SU-DHL-6 (cell line): ENCODE data around the gene CAMKK2.
"Not testable (repeated sequence)": the region's sequence is repeated elsewhere in the genome, so short reads cannot be mapped to it uniquely, and the experiment has no call there.

Source experiments
- H2AFZ ChIP-seq: fragments of 200-600 bp; sonication (generic); 2 replicates; pipeline ENCODE4 v1.6.1; 2014; ENCODE audit warnings: low read depth, mild to moderate bottlenecking, moderate library complexity, mixed read lengths, antibody characterized with exemption, low read length; ENCODE audit not compliant: severe bottlenecking
- H3F3A ChIP-seq: fragments of 200-600 bp; shearing (Covaris generic); 2 replicates; pipeline ENCODE4 v1.6.0; 2016; ENCODE audit warnings: antibody characterized with exemption, mild to moderate bottlenecking; ENCODE audit not compliant: insufficient read depth
- H3K27ac ChIP-seq: fragments of 200-600 bp; sonication (generic); 2 replicates; pipeline ENCODE4 v1.5.1; 2016; ENCODE audit warnings: low read depth, mild to moderate bottlenecking, low read length, moderate library complexity, mixed read lengths
- H3K27me3 ChIP-seq: fragments of 200-600 bp; sonication (generic), shearing (Covaris generic); 2 replicates; pipeline ENCODE4 v1.6.0; 2014; ENCODE audit warnings: mild to moderate bottlenecking, low read length
- H3K36me3 ChIP-seq: fragments of 200-600 bp; sonication (generic); 2 replicates; pipeline ENCODE4 v1.6.1; 2014; ENCODE audit warnings: mild to moderate bottlenecking, low read length, mixed read lengths
- H3K4me2 ChIP-seq: fragments of 300-600, 200-600 bp; shearing (Covaris generic), sonication (generic); 2 replicates; pipeline ENCODE4 v1.6.0; 2014; ENCODE audit warnings: low read length, low read depth, mild to moderate bottlenecking; ENCODE audit not compliant: poor library complexity, severe bottlenecking
- H3K4me3 ChIP-seq: fragments of 200-600 bp; sonication (generic); 2 replicates; pipeline ENCODE4 v1.5.1; 2014; ENCODE audit warnings: antibody characterized with exemption, low read length, mild to moderate bottlenecking, mixed read lengths; ENCODE audit not compliant: insufficient read depth, poor library complexity, severe bottlenecking
- H3K79me2 ChIP-seq: fragments of 200-600 bp; sonication (generic); 2 replicates; pipeline ENCODE4 v1.6.1; 2014; ENCODE audit warnings: mild to moderate bottlenecking, low read length, moderate library complexity; ENCODE audit not compliant: insufficient read depth
- H3K9ac ChIP-seq: fragments of 200-600 bp; sonication (generic); 2 replicates; pipeline ENCODE4 v1.7.0; 2014; ENCODE audit warnings: mild to moderate bottlenecking, low read length
- H3K9me2 ChIP-seq: fragments of 200-600 bp; sonication (generic); replicated peaks from 2 replicates; pipeline ENCODE4 v1.6.1; 2014; ENCODE audit warnings: low read length; ENCODE audit not compliant: insufficient read depth
- H3K9me3 ChIP-seq: fragments of 200-600 bp; sonication (generic); 2 replicates; pipeline ENCODE4 v1.6.1; 2014; ENCODE audit warnings: low read length, mixed read lengths; ENCODE audit not compliant: insufficient read depth
- H4K20me1 ChIP-seq: fragments of 200-600 bp; sonication (generic); 2 replicates; pipeline ENCODE4 v1.6.1; 2014; ENCODE audit warnings: low read depth, mild to moderate bottlenecking, antibody characterized with exemption, low read length, moderate library complexity, mixed read lengths
- EZH2phosphoT487 ChIP-seq: fragments of 200-600 bp; sonication (generic), shearing (Covaris generic); conservative IDR thresholded peaks from 2 replicates; pipeline ENCODE4 v1.6.1; 2018; ENCODE audit warnings: mild to moderate bottlenecking, antibody characterized with exemption, low read length, moderate library complexity, mixed read lengths
- TF ChIP-seq, protein P1 (sequence below): fragments of 200-600 bp; sonication (generic); IDR thresholded peaks from one replicate; pipeline ENCODE4 v1.5.1; 2017; ENCODE audit warnings: antibody characterized with exemption, mild to moderate bottlenecking, low read length, moderate library complexity; ENCODE audit not compliant: insufficient read depth, poor library complexity, severe bottlenecking

Gene CAMKK2

DNA sequence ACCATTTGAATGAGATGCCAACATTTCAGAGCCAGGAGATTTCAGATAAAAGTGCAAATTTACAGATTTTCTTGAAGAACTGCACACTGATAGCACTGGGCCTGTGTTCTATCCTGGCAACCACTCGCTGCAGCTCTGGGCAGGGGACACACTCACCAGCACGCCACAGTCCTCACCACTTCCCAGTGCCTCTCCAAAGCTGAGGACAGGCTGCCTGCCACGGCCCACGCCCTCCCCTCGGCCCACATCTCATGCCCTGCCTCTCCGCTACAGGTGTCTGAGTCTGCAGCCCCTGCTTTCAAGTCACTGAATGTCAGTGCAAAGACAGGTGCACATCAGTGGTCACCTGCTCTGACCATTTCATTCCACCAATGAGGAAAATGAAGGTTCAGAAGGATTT lies 12.7 kb downstream of the CAMKK2 start:
- H3K4me2 ChIP-seq: no peak overlapping the region
- no peaks in the 10 kb centered on the region for H3K9me3 ChIP-seq
- H3K27me3 ChIP-seq: no peaks in the 10 kb centered on the region
- H4K20me1 ChIP-seq: no peaks in the 10 kb centered on the region
- no peak overlapping the region for H3K9ac ChIP-seq
- no peaks in the 10 kb centered on the region for H3K36me3 ChIP-seq
- no peaks in the 10 kb centered on the region for H3F3A ChIP-seq
- peaks cover 15% of the 10 kb centered on the region; the same call in 1 of the 2 replicates for H3K79me2 ChIP-seq
- no peak for TF ChIP-seq EZH2phosphoT487
- TF ChIP-seq, protein P1, sequence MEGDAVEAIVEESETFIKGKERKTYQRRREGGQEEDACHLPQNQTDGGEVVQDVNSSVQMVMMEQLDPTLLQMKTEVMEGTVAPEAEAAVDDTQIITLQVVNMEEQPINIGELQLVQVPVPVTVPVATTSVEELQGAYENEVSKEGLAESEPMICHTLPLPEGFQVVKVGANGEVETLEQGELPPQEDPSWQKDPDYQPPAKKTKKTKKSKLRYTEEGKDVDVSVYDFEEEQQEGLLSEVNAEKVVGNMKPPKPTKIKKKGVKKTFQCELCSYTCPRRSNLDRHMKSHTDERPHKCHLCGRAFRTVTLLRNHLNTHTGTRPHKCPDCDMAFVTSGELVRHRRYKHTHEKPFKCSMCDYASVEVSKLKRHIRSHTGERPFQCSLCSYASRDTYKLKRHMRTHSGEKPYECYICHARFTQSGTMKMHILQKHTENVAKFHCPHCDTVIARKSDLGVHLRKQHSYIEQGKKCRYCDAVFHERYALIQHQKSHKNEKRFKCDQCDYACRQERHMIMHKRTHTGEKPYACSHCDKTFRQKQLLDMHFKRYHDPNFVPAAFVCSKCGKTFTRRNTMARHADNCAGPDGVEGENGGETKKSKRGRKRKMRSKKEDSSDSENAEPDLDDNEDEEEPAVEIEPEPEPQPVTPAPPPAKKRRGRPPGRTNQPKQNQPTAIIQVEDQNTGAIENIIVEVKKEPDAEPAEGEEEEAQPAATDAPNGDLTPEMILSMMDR: no peak
- no peaks in the 10 kb centered on the region for H3K9me2 ChIP-seq
- H3K4me3 ChIP-seq: no peak overlapping the region
- H3K27ac ChIP-seq: no peak overlapping the region
- no peak overlapping the region for H2AFZ ChIP-seq

GRCh38 chr12:121283388-121283787 lies 13.1 kb downstream of the CAMKK2 start:
- no peaks in the 10 kb centered on the region for H3K9me2 ChIP-seq
- H3F3A ChIP-seq: no peaks in the 10 kb centered on the region
- H3K9ac ChIP-seq: no peak overlapping the region
- H3K4me3 ChIP-seq: no peak overlapping the region
- no peak overlapping the region for H3K27ac ChIP-seq
- H3K79me2 ChIP-seq: peaks cover 12% of the 10 kb centered on the region; the same call in 1 of the 2 replicates
- TF ChIP-seq, protein P1: no peak
- TF ChIP-seq EZH2phosphoT487: no peak
- no peaks in the 10 kb centered on the region for H4K20me1 ChIP-seq
- H3K36me3 ChIP-seq: no peaks in the 10 kb centered on the region
- H3K27me3 ChIP-seq: no peaks in the 10 kb centered on the region
- no peak overlapping the region for H2AFZ ChIP-seq
- H3K9me3 ChIP-seq: no peaks in the 10 kb centered on the region
- no peak overlapping the region for H3K4me2 ChIP-seq

DNA sequence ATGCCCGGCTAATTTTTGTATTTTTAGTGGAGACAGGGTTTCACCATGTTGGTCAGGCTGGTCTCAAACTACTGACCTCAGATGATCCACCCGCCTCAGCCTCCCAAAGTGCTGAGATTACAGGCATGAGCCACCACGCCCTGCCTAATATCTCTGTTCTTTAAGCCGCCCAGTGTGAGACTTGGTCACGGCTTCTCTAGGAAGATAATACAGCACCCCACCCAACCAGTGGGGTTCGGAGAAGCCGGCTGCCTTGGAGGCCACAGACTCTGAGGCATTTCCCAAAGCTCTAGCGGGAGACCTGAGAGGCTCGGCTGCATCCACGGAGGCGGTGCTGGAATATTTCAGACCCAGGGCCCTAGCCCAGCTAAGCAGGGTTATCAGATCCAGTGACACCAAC lies 13.6 kb downstream of the CAMKK2 start:
- H4K20me1 ChIP-seq, H3K27me3 ChIP-seq, H3K36me3 ChIP-seq, H2AFZ ChIP-seq, H3K9me2 ChIP-seq, H3K9ac ChIP-seq, H3K9me3 ChIP-seq, H3K27ac ChIP-seq, H3K79me2 ChIP-seq, H3K4me3 ChIP-seq, H3K4me2 ChIP-seq, H3F3A ChIP-seq: not testable (repeated sequence)

DNA sequence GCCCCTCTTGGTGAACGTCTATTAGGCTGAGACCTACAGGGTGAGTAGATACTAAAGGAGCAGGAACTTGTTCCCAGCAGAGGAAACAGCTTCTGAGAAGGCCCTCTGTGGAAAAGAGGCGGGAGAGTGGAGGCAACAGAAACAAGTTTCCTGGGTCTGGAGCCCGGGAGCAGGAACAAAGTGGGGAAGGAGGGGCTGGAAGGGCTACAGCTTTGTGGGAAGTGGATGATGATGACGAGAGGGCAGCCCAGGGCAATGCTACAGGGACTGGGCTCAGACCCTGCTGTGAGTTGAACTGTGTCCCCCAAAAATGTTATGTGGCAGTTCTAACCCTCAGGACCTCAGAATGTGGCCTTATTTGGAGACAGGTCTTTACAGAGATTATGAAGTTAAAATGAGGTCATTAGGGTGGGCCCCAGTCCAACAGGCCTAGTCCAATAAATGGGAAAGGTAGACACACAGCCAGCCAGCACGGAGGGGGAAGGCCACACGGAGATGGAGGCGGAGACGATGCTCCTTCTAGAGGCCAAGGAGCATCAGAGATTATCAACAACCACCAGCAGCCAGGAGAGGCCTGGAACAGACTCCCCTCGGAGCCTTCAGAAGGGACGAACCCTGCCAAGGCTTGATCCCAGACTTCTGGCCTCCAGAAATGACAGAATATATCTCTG lies 14.3 kb downstream of the CAMKK2 start:
- H3K27ac ChIP-seq: no peak overlapping the region
- no peak overlapping the region for H3K4me2 ChIP-seq
- no peaks in the 10 kb centered on the region for H3K27me3 ChIP-seq
- no peak overlapping the region for H3K4me3 ChIP-seq
- H3K9me3 ChIP-seq: no peaks in the 10 kb centered on the region
- peaks cover 9% of the 10 kb centered on the region; the same call in 1 of the 2 replicates for H3K79me2 ChIP-seq
- no peaks in the 10 kb centered on the region for H4K20me1 ChIP-seq
- no peaks in the 10 kb centered on the region for H3F3A ChIP-seq
- H3K36me3 ChIP-seq: no peaks in the 10 kb centered on the region
- no peak overlapping the region for H3K9ac ChIP-seq
- TF ChIP-seq, protein P1: no peak
- no peak for TF ChIP-seq EZH2phosphoT487
- H2AFZ ChIP-seq: no peak overlapping the region
- H3K9me2 ChIP-seq: no peaks in the 10 kb centered on the region

GRCh38 chr12:121281116-121281515 lies 15.4 kb downstream of the CAMKK2 start:
- H3K4me3 ChIP-seq, H3K9me2 ChIP-seq, H3K9ac ChIP-seq, H3K4me2 ChIP-seq, H2AFZ ChIP-seq, H4K20me1 ChIP-seq, H3F3A ChIP-seq, H3K36me3 ChIP-seq, H3K27ac ChIP-seq, H3K27me3 ChIP-seq, H3K9me3 ChIP-seq: not testable (repeated sequence)
- H3K79me2 ChIP-seq: peaks cover 14% of the 10 kb centered on the region

DNA sequence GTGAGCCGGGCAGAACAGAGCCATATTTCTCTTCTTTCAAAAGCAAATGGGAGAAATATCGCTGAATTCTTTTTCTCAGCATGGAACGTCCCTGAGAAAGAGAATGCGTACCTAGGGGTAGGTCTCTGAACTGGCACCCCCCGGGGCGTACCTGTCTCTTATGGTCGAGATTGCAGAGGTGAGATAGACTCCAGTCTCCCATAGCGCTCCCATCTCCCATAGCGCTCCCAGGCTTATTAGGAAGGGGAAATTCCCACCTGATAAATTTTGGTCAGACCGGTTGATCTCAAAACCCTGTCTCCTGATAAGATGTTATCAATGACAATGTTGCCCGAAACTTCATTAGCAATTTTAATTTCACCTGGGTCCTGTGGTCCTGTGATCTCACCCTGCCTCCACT lies 16.0 kb downstream of the CAMKK2 start:
- not testable (repeated sequence) for H3F3A ChIP-seq, H3K9ac ChIP-seq, H3K4me2 ChIP-seq, H4K20me1 ChIP-seq, H3K27ac ChIP-seq, H3K36me3 ChIP-seq, H3K4me3 ChIP-seq, H3K27me3 ChIP-seq, H3K9me2 ChIP-seq, H3K9me3 ChIP-seq, H2AFZ ChIP-seq
- peaks cover 14% of the 10 kb centered on the region for H3K79me2 ChIP-seq
